GM12891 (cell line): ENCODE data around the gene RAB11FIP4.

ENCODE experiments used
- POLR2A ChIP-seq: IDR thresholded peaks from 2 replicates; pipeline ENCODE4 v1.6.1; 2011; ENCODE audit warnings: low read depth, low read length, control low read depth
- POLR2AphosphoS5 ChIP-seq: IDR thresholded peaks from 2 replicates; pipeline ENCODE4 v1.6.1; 2011; ENCODE audit warnings: low read depth, low read length, control low read depth
- POU2F2 ChIP-seq: IDR thresholded peaks from 2 replicates; pipeline ENCODE4 v1.6.1; 2011; ENCODE audit warnings: low read depth, mild to moderate bottlenecking, control low read depth, low read length, moderate library complexity
- SPI1 ChIP-seq: IDR thresholded peaks from 2 replicates; pipeline ENCODE4 v1.6.1; 2011; ENCODE audit warnings: low read depth, low read length, control low read depth
- TAF1 ChIP-seq: IDR thresholded peaks from 2 replicates; pipeline ENCODE4 v1.6.1; 2011; ENCODE audit warnings: low read depth, low read length, control low read depth

DNA sequence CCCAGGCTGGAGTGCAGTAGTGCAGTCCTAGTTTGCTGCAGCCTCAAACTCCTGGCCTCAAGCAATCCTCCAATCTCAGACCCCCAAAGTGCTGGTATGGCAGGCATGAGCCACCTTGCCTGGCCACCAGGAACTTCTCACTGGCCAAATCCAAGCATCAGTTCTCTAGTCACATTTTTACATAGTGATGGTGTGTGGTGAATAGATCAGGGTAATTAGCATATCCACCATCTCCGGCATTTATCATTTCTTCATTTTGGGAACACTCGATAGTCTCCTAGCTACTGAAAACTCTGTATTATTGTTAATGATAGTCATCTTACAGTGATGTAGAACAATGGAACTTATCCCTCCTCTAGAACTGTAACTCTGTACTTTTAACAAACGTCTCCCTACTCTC is 58.3 kb downstream of the RAB11FIP4 start:
- no peak for TF ChIP-seq POLR2AphosphoS5
- no peak for TF ChIP-seq POLR2A
- no peak for TF ChIP-seq TAF1
- TF ChIP-seq POU2F2: no peak
- no peak for TF ChIP-seq SPI1
